Stimulated activated CD8-positive, alpha-beta memory T cell treated with anti-CD3 and anti-CD28 coated beads, Interleukin-7, amount 100 ng/mL, for 48 hours (primary cell): Measurements from ENCODE around the gene MAMSTR.

Experiments used
- DNase-seq, 2 donors: peaks; one replicate each; pipeline ENCODE4 v3.0.0-alpha.2; 2020; ENCODE audit warnings: low read depth in 1 of 2; ENCODE audit errors: extremely low read depth in 1 of 2

Gene MAMSTR

DNA sequence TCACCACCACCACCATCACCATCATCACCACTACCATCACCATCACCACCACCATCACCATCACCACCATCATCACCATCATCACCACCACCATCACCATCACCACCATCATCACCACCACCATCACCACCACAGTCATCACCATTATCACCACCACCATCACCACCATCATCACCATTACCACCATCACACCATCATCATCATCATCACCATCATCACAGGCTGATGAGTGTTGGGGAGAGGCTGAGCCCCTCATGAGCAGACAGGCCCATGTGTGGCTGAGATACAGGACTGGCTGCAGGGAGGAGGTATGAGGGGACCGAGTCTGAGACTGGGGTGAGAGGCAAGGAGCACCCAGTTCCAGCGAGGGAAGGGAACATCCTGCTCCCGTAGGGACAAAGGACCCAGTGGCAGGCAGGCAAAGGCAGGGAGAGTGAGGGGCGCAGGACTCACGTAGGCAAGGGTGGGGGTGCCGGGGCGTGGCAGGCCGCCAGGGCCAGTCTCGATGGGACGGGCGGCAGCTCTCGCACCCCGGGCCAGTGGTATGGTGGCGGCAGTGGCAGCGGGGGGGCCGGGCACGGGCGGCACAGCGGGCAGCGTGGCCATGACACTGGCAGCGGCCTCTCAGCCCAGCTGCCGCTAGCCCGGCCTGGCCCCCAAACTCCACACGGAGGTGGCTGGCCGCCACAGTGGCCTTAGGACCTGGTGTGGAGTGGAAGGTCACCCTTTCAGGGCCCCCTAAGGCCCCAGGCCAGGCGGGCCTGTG, 49.4 kb downstream of the MAMSTR start:
- DNase-seq: no peak

- no peak for DNase-seq
Observed at GRCh38 chr19:48668761-48669160, 50.8 kb downstream of the MAMSTR start.

DNA sequence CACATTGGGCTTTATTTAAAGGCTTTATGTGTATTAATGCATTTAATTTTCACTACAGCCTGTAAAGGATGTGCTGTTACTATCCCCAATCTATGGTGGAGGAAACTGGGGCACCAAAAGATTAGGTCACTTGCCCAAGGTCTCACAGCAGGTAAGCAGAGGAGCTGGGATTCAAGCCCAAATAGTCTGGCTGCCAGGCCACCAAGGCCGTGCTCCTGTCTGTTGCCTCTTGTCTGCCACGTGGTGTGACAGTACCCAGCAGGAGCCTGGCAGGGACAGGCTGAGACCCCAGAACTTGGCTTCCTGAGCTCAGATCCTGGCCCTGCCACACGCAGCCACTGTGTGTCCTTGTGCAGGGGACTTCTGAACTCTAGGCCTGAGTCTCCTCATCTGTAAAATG, 51.2 kb downstream of the MAMSTR start:
- DNase-seq: no peak

DNA sequence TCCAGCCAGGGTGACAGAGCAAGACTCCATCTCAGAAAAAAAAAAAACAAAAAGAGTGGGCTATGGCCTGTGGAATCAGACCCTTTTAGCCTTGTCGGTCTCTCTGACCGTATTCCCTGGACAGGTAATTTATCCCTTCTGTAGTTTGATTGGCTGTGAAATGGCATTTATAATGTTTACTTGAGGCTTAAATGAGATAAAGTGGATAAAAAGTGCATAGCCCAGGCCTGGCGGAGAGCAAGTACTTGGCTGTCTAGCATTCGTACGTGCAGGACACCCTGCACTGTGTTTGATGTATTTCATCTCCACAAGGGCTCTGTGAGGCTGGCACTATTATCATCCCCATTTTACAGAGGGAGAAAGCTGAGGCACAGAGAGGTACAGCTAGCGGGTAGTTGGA, 53.7 kb downstream of the MAMSTR start:
- no peak for DNase-seq

DNA sequence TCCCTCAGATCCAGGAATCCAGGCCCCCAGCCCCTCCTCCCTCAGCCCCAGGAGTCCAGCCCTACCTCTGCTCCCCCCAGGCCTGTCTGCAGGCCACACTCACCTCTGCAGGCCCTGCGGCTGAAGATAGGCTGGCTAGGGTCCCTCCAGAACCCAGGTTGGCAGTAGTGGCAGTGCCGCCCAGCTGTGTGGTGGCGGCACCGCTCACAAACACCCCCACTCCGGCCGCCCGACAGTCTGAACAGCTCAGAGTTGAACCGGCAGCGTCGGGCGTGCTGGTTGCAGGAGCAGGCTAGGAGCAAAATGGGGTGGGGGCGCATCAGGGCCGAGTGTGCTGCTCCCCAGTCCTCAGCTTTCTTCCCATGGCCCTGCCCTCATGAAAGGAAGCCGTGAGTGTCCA, 55.0 kb downstream of the MAMSTR start:
- DNase-seq: no peak

DNA sequence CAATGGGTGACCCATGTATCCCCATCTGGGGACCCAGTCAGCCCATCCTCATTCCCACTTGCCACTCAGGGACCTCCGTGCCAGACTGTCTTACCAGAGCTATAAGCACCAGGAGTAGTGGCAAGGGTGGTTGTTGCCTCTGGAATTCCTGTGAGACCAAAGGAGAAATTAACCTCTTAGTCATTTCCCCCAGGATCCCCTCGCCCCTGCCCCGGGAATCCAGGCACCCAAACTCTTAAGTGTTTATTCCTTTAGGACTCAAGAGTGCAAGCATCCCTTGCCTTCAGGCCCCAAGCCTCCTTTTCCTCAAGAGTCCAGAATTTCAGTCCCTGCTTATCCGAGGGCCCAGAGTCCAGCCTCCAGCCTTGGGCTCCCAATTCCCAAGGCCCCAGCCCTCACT, 55.9 kb downstream of the MAMSTR start:
- DNase-seq: no peak
